Left ventricle myocardium inferior (tissue), 1 donor: ENCODE results near the gene CDK7. TPM values are rescaled to one million over a fixed set of nuclear protein-coding genes. Genes with fewer than 3 reads are reported as not detected.
"Not testable (repeated sequence)": the region's sequence is repeated elsewhere in the genome, so short reads cannot be mapped to it uniquely, and the experiment has no call there.

Experiments
- DNase-seq: peaks from one replicate; pipeline ENCODE4 v3.0.0-alpha.2; 2020
- H3K27ac ChIP-seq: fragments of 200-600 bp; replicated peaks from 2 replicates; pipeline ENCODE4 v1.8.0; 2021
- H3K27me3 ChIP-seq: fragments of 200-600 bp; 2 replicates; pipeline ENCODE4 v1.8.0; 2021; ENCODE audit warnings: low read depth
- H3K36me3 ChIP-seq: fragments of 200-600 bp; 2 replicates; pipeline ENCODE4 v1.8.0; 2021
- H3K4me1 ChIP-seq: fragments of 200-600 bp; 2 replicates; pipeline ENCODE4 v1.8.0; 2021
- H3K4me3 ChIP-seq: fragments of 200-600 bp; 2 replicates; pipeline ENCODE4 v1.8.0; 2021; ENCODE audit warnings: mild to moderate bottlenecking, moderate library complexity
- H3K9me3 ChIP-seq: fragments of 200-600 bp; replicated peaks from 2 replicates; pipeline ENCODE4 v1.8.0; 2021
- CTCF ChIP-seq: fragments of 200-600 bp; IDR thresholded peaks from 2 replicates; pipeline ENCODE4 v1.8.0; 2021; ENCODE audit warnings: antibody characterized with exemption, mild to moderate bottlenecking, borderline replicate concordance
- intact Hi-C: fragments of 100-400 bp; cut with micrococcal nuclease; formaldehyde crosslinking; loops from one replicate; pipeline ENCODE4 v1.11.0; 2022
- total RNA-seq: library from RNA; stranded (reverse); fragmentation: NEBNext Ultra II Directional; extraction: Animal tissue kit (Norgen Biotek cat#: 25700); gene quantifications from one replicate; pipeline ENCODE4 v1.2.1, GENCODE V29; 2021
- donor health status: DM: no; HTN: yes; CAD: no; lungs with severe emphysema.

CDK7 gene
- total RNA-seq, 1 donor from 2014 or later, result 10.5 TPM

DNA sequence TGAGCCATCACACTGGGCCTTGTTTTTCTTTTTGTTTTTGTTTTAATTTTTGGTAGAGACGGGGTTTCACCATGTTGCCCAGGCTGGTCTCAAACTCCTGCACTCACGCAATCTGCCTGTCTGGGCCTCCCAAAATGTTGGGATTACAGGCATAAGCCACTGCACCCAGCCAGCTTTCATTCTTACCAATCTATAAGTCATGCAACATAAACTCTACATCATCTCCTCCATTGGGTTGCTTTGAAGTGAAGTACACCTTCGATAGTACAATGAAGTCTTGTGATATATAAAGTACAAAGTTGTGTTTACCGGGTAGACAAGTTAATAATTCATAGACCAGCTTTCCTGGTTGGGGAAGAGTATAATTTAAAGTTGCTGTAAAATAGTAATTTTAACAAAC, 8.8 kb upstream of the CDK7 start:
- intact Hi-C loops, result no loop called here
- Histone ChIP-seq H3K4me3 (no peak overlapping the region), H3K27ac (no peak overlapping the region), H3K27me3 (no peaks in the 10 kb centered on the region), H3K9me3 (no peaks in the 10 kb centered on the region), H3K36me3 (peaks cover 58% of the 10 kb centered on the region), H3K4me1 (peaks cover 9% of the 10 kb centered on the region)
- no peak for TF ChIP-seq CTCF
- no peak for DNase-seq

DNA sequence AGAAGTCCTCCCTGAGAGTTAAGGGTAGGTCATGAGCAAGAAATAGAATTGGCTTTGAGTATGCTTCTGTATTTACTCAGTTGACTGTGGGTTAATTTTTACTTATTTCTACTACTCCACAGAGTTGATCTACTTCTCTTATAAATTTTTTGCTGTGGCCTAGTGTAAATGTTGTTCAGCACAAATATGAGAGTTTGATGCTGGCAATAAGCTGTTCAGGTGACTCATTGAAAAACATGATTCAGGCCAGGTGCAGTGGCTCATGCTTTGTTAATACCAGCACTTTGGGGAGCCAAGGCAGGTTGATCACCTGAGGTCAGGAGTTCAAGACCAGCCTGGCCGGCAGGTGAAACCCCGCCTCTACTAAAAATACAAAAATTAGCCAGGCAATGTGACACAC, 4.5 kb upstream of the CDK7 start:
- Histone ChIP-seq H3K36me3 (peaks cover 49% of the 10 kb centered on the region), H3K9me3 (no peaks in the 10 kb centered on the region), H3K4me1 (peaks cover 15% of the 10 kb centered on the region), H3K27me3 (no peaks in the 10 kb centered on the region), H3K4me3 (no peak overlapping the region), H3K27ac (no peak overlapping the region)
- intact Hi-C loops, result loop anchor here (10.0 kb wide), 1 partner anchor 135 kb away; the partner anchor contains the start of gene SLC30A5
- TF ChIP-seq CTCF, result no peak
- no peak for DNase-seq

DNA sequence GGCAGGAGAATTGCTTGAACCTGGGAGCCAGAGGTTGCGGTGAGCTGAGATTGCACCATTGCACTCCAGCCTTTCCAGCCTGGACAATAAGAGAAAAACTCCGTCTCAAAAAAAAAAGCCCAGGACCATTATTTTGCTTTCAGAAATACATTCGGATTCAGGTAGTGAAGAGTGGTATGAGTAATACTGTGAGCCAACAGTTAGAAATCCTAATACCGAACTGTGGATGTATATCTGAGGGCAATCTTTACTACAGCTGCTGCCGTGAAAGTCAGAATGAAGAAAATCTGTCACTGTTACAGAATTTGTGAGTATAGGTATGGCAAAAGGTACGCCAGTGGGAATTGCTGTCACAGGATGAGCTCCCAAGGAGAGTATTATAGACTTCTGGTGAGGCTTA, 3.4 kb upstream of the CDK7 start:
- peaks cover 41% of the 10 kb centered on the region for H3K36me3 ChIP-seq
- no peaks in the 10 kb centered on the region for H3K9me3 ChIP-seq
- no peak for DNase-seq
- no peak overlapping the region for H3K27ac ChIP-seq
- no peak overlapping the region for H3K4me3 ChIP-seq
- intact Hi-C loops, result loop anchor here (10.0 kb wide), 1 partner anchor 136 kb away; the partner anchor contains the start of gene SLC30A5
- no peaks in the 10 kb centered on the region for H3K27me3 ChIP-seq
- TF ChIP-seq CTCF, result no peak
- peaks cover 26% of the 10 kb centered on the region for H3K4me1 ChIP-seq

- intact Hi-C loops, result loop anchor here (10.0 kb wide), 1 partner anchor 137 kb away; the partner anchor contains the start of gene SLC30A5
These were observed 2.8 kb upstream of the CDK7 start for GRCh38 chr5:69231851-69232250.

GRCh38 chr5:69236733-69237132, 2.0 kb downstream of the CDK7 start:
- peaks cover 36% of the 10 kb centered on the region for H3K4me1 ChIP-seq
- not testable (repeated sequence) for H3K9me3 ChIP-seq, H3K27ac ChIP-seq, H3K4me3 ChIP-seq, H3K27me3 ChIP-seq, DNase-seq
- H3K36me3 ChIP-seq, result peaks cover 20% of the 10 kb centered on the region
- intact Hi-C loops, result loop anchor here (10.0 kb wide), 1 partner anchor 142 kb away; the partner anchor contains the start of gene SLC30A5

More at GRCh38 chr5:69231851-69232250, 2.8 kb upstream of the CDK7 start:
- Histone ChIP-seq H3K27me3 (no peaks in the 10 kb centered on the region), H3K36me3 (peaks cover 36% of the 10 kb centered on the region), H3K9me3 (no peaks in the 10 kb centered on the region), H3K27ac (no peak overlapping the region), H3K4me3 (no peak overlapping the region), H3K4me1 (peaks cover 30% of the 10 kb centered on the region)
- DNase-seq, result no peak
- no peak for TF ChIP-seq CTCF

DNA sequence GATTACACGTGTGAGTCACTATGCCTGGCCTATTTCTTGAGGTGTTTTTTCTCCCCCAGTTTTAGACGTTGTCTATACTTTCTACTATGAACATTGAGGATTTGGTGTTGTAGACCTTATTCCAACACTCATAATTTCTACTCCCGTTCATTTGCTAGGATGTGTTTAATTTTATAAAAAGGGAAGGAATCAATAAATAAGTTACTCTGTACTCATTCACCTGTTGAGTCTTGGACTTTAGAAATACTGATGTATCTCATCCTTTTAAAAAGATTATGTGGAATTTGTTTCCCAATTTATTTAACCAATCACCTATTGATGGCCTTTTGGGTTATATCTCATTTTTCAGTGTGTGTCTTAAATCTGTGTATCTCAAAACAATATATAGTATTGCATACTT, 3.2 kb downstream of the CDK7 start:
- H3K27ac ChIP-seq, result no peak overlapping the region
- H3K4me3 ChIP-seq, result no peak overlapping the region
- H3K9me3 ChIP-seq, result no peaks in the 10 kb centered on the region
- no peaks in the 10 kb centered on the region for H3K27me3 ChIP-seq
- peaks cover 20% of the 10 kb centered on the region for H3K36me3 ChIP-seq
- TF ChIP-seq CTCF, result no peak
- intact Hi-C loops, result loop anchor here (10.0 kb wide), 1 partner anchor 143 kb away; the partner anchor contains the start of gene SLC30A5
- no peak for DNase-seq
- H3K4me1 ChIP-seq, result peaks cover 36% of the 10 kb centered on the region
